Measurements from ENCODE around the gene MYO7B.

- TF ChIP-seq CTCF (IDR thresholded peaks at IDR 0.05 in 8 of 11, conservative IDR thresholded peaks at IDR 0.05 in 3 of 11) (no peak), POLR2A (IDR thresholded peaks at IDR 0.05) (no peak), POLR2AphosphoS5 (IDR thresholded peaks at IDR 0.05) (peak in 2 of 3 donors; percentile 32 to 62)
These were observed 93.5 kb downstream of the MYO7B start for GRCh38 chr2:127628767-127629614.
